Endodermal cell (in vitro differentiated cells): ENCODE measurements around the gene SLC7A4. TPM values are rescaled to one million over a fixed set of nuclear protein-coding genes. Genes with fewer than 3 reads are reported as not detected.

Source experiments
- DNase-seq: peaks from one replicate; pipeline ENCODE4 v3.0.0-alpha.2; 2017
- H3K27ac ChIP-seq: 2 replicates; pipeline ENCODE4 v1.5.1; 2013; ENCODE audit warnings: mild to moderate bottlenecking, low read depth, low read length, moderate library complexity
- H3K27me3 ChIP-seq: 2 replicates; pipeline ENCODE4 v1.6.1; 2013; ENCODE audit warnings: mild to moderate bottlenecking, low read length, moderate library complexity; ENCODE audit not compliant: insufficient read depth, control insufficient read depth, poor library complexity, severe bottlenecking
- H3K36me3 ChIP-seq: 2 replicates; pipeline ENCODE4 v1.7.0; 2013; ENCODE audit warnings: mild to moderate bottlenecking, low read length, moderate library complexity; ENCODE audit not compliant: control insufficient read depth, insufficient read depth
- H3K4me1 ChIP-seq: one replicate; pipeline ENCODE4 v1.7.0; 2013; ENCODE audit warnings: low read length; ENCODE audit not compliant: control insufficient read depth, insufficient read depth
- H3K4me3 ChIP-seq: 2 replicates; pipeline ENCODE4 v1.5.1; 2013; ENCODE audit warnings: mild to moderate bottlenecking, low read length, moderate library complexity
- H3K9ac ChIP-seq: 2 replicates; pipeline ENCODE4 v1.6.1; 2013; ENCODE audit warnings: mild to moderate bottlenecking, low read length, moderate library complexity; ENCODE audit not compliant: poor library complexity, severe bottlenecking; ENCODE audit errors: extremely low read depth
- H3K9me3 ChIP-seq: 2 replicates; pipeline ENCODE4 v1.6.1; 2013; ENCODE audit warnings: mild to moderate bottlenecking, low read length, moderate library complexity; ENCODE audit not compliant: control insufficient read depth
- H3K27ac Mint-ChIP-seq: 2 replicates; pipeline ENCODE4 v1.8.0; 2020; ENCODE audit warnings: mixed read lengths
- H3K27me3 Mint-ChIP-seq: 2 replicates; pipeline ENCODE4 v1.8.0; 2021; ENCODE audit warnings: mild to moderate bottlenecking, mixed read lengths; ENCODE audit not compliant: insufficient read depth
- H3K36me3 Mint-ChIP-seq: 2 replicates; pipeline ENCODE4 v1.8.0; 2020; ENCODE audit warnings: low read depth, mixed read lengths
- H3K4me1 Mint-ChIP-seq: 2 replicates; pipeline ENCODE4 v1.8.0; 2020; ENCODE audit warnings: mixed read lengths
- H3K4me3 Mint-ChIP-seq: 2 replicates; pipeline ENCODE4 v1.8.0; 2020; ENCODE audit warnings: mild to moderate bottlenecking, moderate library complexity, mixed read lengths
- H3K9me3 Mint-ChIP-seq: 2 replicates; pipeline ENCODE4 v1.8.0; 2020; ENCODE audit warnings: mild to moderate bottlenecking, mixed read lengths
- WGBS, 2 experiments: methylation state at CpG; one replicate each; pipeline versions ENCODE4 v1.1.5 to v1.1.7; 2013; ENCODE audit warnings: missing lambda C conversion rate in 2 of 2, mixed read lengths in 1 of 2; ENCODE audit not compliant: insufficient coverage in 1 of 2, insufficient read length in 1 of 2; 5-methylcytosine and 5-hydroxymethylcytosine counted together
- total RNA-seq, 2 donors: library from RNA; stranded (reverse); fragmentation: NEBNext Ultra II Directional in 1 of 2; extraction: Animal tissue kit (Norgen Biotek cat#: 25700) in 1 of 2; gene quantifications; 2 replicates in 1 of 2; 3 replicates in 1 of 2; pipeline ENCODE4 v1.2.1, GENCODE V29; 2021
- TF ChIP-seq, protein P1 (sequence below): fragments of 200-600 bp; sonication (generic); conservative IDR thresholded peaks from 2 replicates; pipeline ENCODE4 v1.5.0; 2021; ENCODE audit warnings: antibody characterized with exemption, mild to moderate bottlenecking

The SLC7A4 gene
- total RNA-seq, 2 donors from 2014 or later = 0.33 to 0.49 TPM

DNA sequence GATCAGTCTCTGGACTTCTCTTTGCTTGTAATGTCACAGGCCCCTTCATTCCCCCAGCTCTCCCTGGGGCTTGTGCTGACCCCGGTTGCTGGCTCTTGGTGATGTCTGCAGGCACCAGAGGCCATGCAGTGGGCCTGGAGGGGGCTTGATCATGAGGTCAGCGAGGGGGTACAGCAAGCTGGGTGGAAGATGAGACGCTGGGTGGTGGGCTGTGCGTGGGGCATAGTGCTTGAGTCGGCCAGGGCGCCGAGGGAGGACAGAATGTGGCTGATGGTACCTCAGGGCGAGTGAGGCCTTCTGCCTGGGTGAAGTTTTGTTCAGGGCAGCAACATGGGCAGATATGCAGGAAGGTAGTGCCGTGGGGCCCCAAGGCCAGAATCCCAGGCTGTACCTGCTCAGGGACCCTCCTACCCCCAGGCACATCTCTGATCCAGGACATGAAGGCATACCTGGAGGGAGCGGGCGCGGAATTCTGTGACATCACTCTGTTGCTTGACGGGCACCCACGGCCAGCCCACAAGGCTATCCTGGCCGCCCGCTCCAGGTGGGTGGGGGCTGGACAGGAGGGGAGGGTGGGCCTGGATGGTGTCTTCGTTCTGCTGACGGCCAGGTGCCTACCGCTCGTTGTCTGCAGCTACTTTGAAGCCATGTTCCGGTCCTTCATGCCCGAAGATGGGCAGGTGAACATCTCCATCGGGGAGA is 36.9 kb downstream of the SLC7A4 start:
- Mint-ChIP-seq H3K9me3 (no peaks in the 10 kb centered on the region), H3K4me1 (peaks cover under 1% of the 10 kb centered on the region), H3K36me3 (peaks cover 16% of the 10 kb centered on the region), H3K27me3 (no peaks in the 10 kb centered on the region), H3K27ac (no peak overlapping the region), H3K4me3 (no peak overlapping the region)
- Histone ChIP-seq H3K9ac (no peak overlapping the region), H3K27me3 (no peaks in the 10 kb centered on the region), H3K36me3 (peaks cover 7% of the 10 kb centered on the region), H3K4me3 (no peak overlapping the region), H3K9me3 (no peaks in the 10 kb centered on the region), H3K4me1 (peaks cover 7% of the 10 kb centered on the region), H3K27ac (no peak overlapping the region)
- DNase-seq = no peak
- TF ChIP-seq, protein P1, sequence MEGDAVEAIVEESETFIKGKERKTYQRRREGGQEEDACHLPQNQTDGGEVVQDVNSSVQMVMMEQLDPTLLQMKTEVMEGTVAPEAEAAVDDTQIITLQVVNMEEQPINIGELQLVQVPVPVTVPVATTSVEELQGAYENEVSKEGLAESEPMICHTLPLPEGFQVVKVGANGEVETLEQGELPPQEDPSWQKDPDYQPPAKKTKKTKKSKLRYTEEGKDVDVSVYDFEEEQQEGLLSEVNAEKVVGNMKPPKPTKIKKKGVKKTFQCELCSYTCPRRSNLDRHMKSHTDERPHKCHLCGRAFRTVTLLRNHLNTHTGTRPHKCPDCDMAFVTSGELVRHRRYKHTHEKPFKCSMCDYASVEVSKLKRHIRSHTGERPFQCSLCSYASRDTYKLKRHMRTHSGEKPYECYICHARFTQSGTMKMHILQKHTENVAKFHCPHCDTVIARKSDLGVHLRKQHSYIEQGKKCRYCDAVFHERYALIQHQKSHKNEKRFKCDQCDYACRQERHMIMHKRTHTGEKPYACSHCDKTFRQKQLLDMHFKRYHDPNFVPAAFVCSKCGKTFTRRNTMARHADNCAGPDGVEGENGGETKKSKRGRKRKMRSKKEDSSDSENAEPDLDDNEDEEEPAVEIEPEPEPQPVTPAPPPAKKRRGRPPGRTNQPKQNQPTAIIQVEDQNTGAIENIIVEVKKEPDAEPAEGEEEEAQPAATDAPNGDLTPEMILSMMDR = no peak
- WGBS, 2 experiments = 93 to 94% methylated on average over 12 to 23 of the region's 23 CpGs

DNA sequence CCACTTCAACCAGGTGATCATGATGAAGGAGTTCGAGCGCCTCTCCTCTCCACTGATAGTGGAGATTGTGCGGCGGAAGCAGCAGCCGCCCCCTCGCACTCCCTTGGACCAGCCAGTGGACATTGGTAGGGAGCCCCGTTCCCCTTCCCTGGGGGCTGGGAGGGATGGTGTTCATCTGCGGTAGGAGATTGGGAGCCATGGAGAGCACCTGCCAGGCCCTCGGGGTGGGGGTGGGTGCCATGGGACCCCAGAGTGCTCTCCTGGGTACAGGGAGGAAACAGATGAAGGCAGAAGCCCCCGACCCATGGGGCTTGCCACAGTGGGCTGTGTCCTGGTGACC is 37.5 kb downstream of the SLC7A4 start:
- H3K4me3 ChIP-seq = no peak overlapping the region
- TF ChIP-seq, protein P1 = no peak
- peaks cover 3% of the 10 kb centered on the region for H3K4me1 ChIP-seq
- H3K27ac ChIP-seq = no peak overlapping the region
- H3K4me1 Mint-ChIP-seq = no peaks in the 10 kb centered on the region
- WGBS, 2 experiments = 95 to 100% methylated on average over 1 to 10 of the region's 10 CpGs
- H3K36me3 ChIP-seq = peaks cover 7% of the 10 kb centered on the region
- no peak overlapping the region for H3K27ac Mint-ChIP-seq
- DNase-seq = no peak
- H3K9ac ChIP-seq = no peak overlapping the region
- no peaks in the 10 kb centered on the region for H3K27me3 Mint-ChIP-seq
- H3K27me3 ChIP-seq = no peaks in the 10 kb centered on the region
- no peak overlapping the region for H3K4me3 Mint-ChIP-seq
- no peaks in the 10 kb centered on the region for H3K9me3 ChIP-seq
- no peaks in the 10 kb centered on the region for H3K9me3 Mint-ChIP-seq
- H3K36me3 Mint-ChIP-seq = peaks cover 18% of the 10 kb centered on the region

DNA sequence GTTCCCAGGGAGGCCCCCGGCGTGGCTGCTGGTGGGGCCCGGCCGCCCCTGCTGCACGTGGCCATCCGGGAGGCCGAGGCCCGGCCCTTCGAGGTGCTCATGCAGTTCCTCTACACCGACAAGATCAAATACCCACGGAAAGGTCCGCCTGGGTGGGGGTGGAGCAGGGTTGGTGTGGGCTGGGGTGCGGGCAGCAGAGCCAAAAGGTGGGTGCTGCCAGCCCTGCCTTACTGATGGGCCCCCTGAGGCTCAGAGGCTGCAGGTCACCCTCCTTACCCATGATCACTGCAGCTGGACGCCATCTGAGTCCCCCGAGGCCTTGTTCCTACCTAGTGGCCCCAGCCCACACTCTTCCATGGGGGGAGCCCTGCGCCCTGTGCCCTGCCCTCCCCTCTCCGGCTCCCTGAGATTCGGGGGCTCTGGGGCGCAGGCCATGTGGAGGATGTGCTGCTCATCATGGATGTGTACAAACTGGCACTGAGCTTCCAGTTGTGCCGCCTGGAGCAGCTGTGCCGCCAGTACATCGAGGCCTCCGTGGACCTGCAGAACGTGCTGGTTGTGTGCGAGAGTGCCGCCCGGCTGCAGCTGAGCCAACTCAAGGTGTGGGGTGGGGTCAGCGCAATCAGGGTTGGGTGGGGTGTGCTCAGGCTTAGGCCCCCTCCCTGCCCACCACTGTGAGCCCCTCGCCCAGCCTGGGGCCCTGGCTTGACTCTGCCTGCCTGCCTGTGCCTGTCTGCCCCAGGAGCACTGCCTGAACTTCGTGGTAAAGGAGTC is 38.0 kb downstream of the SLC7A4 start:
- no peaks in the 10 kb centered on the region for H3K9me3 ChIP-seq
- Mint-ChIP-seq H3K27me3 (no peaks in the 10 kb centered on the region), H3K27ac (no peak overlapping the region), H3K4me3 (no peak overlapping the region), H3K9me3 (no peaks in the 10 kb centered on the region), H3K4me1 (no peaks in the 10 kb centered on the region), H3K36me3 (peaks cover 18% of the 10 kb centered on the region)
- H3K4me1 ChIP-seq = no peaks in the 10 kb centered on the region
- H3K27me3 ChIP-seq = no peaks in the 10 kb centered on the region
- no peak for DNase-seq
- H3K27ac ChIP-seq = no peak overlapping the region
- no peak overlapping the region for H3K4me3 ChIP-seq
- 95 to 96% methylated on average over 4 to 30 of the region's 30 CpGs for WGBS, 2 experiments
- H3K9ac ChIP-seq = no peak overlapping the region
- TF ChIP-seq, protein P1 = no peak
- peaks cover 7% of the 10 kb centered on the region for H3K36me3 ChIP-seq
